Measurements from ENCODE around the gene MAN1C1.
"Not testable (repeated sequence)": the region's sequence is repeated elsewhere in the genome, so short reads cannot be mapped to it uniquely, and the experiment has no call there.

Gene MAN1C1

DNA sequence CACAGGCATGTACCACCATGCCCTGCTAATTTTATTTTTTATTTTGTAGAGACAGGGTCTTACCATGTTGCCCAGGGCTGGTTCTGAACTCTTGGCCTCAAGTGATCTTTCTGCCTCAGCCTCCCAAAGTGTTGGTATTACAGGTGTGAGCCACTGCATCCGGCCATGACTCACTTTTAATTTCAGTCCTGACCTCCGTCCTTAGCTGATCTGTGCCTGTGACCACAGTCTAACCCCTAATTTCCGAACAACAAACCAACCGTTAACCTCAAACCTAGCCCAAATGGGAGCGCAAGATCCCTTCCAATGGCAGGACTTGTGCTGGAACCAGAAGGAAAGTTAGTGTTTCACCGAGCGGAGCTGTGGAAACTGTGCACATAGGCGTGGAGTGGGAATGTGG lies 29.3 kb upstream of the MAN1C1 start:
- no peak for FAIRE-seq
- DNase-seq (ENCODE audit: insufficient read length) = no peak
- TF ChIP-seq TAF1 (IDR thresholded peaks at IDR 0.05; ENCODE audit: borderline replicate concordance, low read depth, low read length) = no peak
- no peak for TF ChIP-seq POLR2A (IDR thresholded peaks at IDR 0.05; ENCODE audit: low read depth, low read length)
- no peak for TF ChIP-seq POLR2AphosphoS5 (IDR thresholded peaks at IDR 0.05; ENCODE audit: low read depth, low read length)

DNA sequence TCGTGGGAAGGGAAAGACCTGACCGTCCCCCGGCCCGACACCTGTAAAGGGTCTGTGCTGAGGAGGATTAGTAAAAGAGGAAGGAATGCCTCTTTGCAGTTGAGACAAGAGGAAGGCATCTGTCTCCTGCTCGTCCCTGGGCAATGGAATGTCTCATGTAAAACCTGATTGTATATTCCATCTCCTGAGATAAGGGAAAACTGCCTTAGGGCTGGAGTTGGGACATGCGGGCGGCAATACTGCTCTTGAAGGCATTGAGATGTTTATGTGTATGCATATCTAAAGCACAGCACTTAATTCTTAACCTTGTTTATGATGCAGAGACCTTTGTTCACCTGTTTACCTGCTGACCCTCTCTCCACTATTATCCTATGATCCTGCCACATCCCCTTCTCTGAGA lies 28.4 kb upstream of the MAN1C1 start:
- not testable (repeated sequence) for FAIRE-seq; DNase-seq (ENCODE audit: insufficient read length)

DNA sequence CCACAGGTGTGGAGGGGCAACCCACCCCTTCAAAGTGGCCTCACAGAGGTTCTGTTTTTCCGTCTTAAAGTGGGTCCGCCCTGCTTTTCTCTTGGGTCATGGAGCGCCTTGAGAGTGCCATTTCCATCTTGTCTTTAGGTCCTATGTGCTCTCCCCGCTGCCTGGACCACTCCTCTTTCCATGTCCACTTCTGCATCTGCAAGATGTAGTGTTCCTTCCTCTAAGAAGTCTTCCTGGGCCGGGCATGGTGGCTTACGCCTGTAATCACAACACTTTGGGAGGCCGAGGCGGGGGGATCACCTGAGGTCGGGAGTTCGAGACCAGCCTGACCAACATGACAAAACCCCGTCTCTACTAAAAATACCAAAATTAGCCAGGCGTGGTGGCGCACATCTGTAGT lies 27.8 kb upstream of the MAN1C1 start:
- not testable (repeated sequence) for DNase-seq (ENCODE audit: insufficient read length); FAIRE-seq

DNA sequence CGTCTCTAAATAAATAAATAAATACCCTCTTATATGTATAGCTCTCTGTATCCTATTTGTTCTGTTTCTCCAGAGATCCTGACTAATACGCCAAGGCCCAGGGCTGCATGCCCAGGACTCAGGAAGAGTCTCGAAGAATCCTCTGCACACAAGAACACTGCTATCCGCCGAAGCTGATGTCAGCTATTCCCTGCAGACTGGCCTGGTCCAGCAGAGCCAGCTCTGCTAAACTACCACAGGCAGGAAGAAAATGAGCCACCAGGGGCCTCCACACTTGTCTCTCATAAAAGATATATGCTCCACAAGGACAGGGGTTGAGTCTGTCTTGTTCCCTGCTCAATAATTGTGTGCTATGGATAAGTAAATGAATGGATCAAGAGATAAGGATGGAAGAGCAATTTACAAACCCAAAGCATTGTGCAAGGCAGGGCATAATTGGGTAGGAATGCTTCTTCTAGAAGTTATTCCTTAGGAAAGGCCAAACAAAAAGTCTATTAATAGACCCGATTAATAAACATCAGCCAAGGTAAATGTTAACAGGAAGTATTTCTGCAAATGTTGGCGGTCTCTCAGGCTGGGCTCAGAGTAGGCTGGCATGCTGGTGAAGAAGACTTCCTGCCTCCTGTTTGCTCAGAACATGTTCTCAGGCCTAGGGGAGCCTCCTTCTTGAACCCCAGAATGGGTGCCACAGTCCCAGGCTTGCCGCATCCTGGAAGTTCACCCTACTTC lies 26.3 kb upstream of the MAN1C1 start:
- DNase-seq (ENCODE audit: insufficient read length) (no peak), FAIRE-seq (no peak)
- no peak for TF ChIP-seq POLR2AphosphoS5 (IDR thresholded peaks at IDR 0.05; ENCODE audit: low read depth, low read length)
- no peak for TF ChIP-seq TAF1 (IDR thresholded peaks at IDR 0.05; ENCODE audit: borderline replicate concordance, low read depth, low read length)
- no peak for TF ChIP-seq POLR2A (IDR thresholded peaks at IDR 0.05; ENCODE audit: low read depth, low read length)

DNA sequence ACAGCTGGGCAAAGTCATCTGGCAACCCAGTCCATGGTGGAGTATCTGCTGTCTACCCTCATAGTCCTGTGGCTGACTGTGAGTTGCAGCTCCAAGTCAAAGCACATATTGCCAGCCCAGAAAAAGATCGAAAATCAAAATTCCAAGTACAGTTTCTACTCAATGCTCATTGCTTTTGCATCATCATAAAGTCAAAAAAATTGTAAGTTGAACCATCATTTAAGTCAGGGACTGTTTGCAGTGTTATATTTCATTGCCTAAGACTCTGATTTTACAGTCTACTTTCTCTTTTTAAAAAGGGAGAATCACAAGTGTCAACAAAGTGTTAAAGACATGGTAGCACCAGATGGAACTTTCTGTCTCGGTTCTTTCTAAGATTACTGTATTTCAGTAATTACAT lies 22.7 kb upstream of the MAN1C1 start:
- FAIRE-seq = no peak
- no peak for TF ChIP-seq POLR2AphosphoS5 (IDR thresholded peaks at IDR 0.05; ENCODE audit: low read depth, low read length)
- no peak for TF ChIP-seq TAF1 (IDR thresholded peaks at IDR 0.05; ENCODE audit: borderline replicate concordance, low read depth, low read length)
- no peak for TF ChIP-seq POLR2A (IDR thresholded peaks at IDR 0.05; ENCODE audit: low read depth, low read length)
- DNase-seq (ENCODE audit: insufficient read length) = no peak

DNA sequence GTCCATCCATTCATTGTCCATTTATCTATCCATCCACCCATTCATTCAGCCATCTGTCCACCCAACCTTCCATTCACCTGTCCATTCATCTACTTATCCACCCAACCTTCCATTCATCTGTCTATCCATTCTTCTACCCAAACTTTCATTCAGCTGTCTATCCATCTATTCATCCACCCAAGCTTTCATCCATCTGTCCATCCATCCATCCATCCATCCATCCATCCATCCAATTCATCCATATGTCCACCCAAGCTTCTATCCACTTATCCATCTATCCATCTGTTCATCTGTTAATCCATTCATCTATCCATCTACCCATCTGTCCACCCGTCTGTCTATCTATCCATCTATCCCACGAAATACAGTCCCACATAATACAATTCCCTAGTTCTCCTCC lies 21.6 kb upstream of the MAN1C1 start:
- no peak for TF ChIP-seq POLR2AphosphoS5 (IDR thresholded peaks at IDR 0.05; ENCODE audit: low read depth, low read length)
- no peak for TF ChIP-seq TAF1 (IDR thresholded peaks at IDR 0.05; ENCODE audit: borderline replicate concordance, low read depth, low read length)
- no peak for TF ChIP-seq POLR2A (IDR thresholded peaks at IDR 0.05; ENCODE audit: low read depth, low read length)
- no peak for FAIRE-seq
- DNase-seq (ENCODE audit: insufficient read length) = no peak

DNA sequence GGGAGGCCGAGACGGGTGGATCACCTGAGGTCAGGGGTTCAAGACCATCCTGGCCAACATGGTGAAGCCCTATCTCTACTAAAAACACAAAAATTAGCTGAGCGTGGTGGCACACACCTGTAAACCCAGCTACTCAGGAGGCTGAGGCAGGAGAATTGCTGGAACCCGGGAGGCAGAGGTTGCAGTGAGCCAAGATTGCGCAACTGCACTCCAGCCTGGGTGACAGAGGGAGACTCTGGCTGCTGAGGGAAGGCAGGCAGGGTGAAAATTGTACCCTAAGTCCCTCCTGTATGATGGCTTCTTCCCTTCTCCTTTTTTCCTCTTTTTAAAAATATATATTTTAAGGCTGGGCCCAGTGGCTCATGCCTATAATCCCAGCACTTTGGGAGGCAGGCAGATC lies 19.9 kb upstream of the MAN1C1 start:
- DNase-seq (ENCODE audit: insufficient read length); FAIRE-seq: not testable (repeated sequence)

DNA sequence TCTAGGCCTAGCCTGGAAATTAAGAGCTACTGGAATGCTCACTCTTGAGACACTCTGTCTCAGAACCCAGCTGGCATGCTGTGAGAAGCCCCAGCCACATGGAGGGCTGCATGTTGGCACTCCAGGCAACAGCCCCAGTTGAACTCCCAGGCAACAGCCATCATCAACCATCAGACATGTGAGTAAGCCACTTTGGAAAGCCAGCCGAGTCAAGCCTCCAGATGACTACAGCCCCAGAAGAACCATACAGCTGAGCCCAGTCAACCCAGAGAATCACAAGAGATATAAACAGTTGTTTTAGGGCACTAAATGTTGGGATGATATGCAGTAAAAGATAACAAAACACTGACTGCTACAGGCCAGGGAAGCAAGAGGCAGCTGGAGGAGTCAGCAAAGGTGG lies 17.7 kb upstream of the MAN1C1 start:
- TF ChIP-seq TAF1 (IDR thresholded peaks at IDR 0.05; ENCODE audit: borderline replicate concordance, low read depth, low read length) (no peak), POLR2AphosphoS5 (IDR thresholded peaks at IDR 0.05; ENCODE audit: low read depth, low read length) (no peak), POLR2A (IDR thresholded peaks at IDR 0.05; ENCODE audit: low read depth, low read length) (no peak)
- DNase-seq (ENCODE audit: insufficient read length) (no peak), FAIRE-seq (no peak)

DNA sequence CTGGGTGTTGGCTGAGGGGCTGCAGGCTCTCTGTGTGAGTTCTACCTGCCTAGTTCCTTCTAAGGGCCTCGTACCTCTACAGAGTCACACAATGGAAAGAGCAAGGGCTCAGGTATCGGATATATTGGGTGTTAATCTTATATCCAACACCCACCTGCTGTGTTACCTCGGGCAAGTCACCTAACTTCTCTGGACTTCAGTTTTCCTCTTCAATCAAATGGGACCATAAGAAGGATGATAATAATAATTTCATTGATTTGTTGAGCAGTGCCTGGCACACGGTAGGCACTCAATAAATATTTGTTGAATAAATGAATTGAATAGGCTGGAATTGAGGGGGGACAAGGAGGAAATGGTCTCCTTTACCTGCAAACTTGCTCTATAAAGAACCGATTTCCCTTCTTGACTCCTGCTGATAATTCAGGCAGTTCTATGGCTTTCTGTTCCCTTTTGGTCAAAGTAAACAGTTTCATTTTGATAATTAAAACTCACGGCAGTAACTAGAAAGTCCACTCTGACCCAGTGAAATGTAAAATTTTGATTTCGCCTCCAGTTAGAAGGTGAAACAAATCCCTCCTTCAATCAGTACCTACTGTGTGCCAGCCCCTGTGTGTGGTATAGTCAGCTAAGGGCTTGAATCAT lies 16.5 kb upstream of the MAN1C1 start:
- DNase-seq (ENCODE audit: insufficient read length) (no peak), FAIRE-seq (peak; percentile 42)
- TF ChIP-seq POLR2A (IDR thresholded peaks at IDR 0.05; ENCODE audit: low read depth, low read length) (no peak), TAF1 (IDR thresholded peaks at IDR 0.05; ENCODE audit: borderline replicate concordance, low read depth, low read length) (no peak), POLR2AphosphoS5 (IDR thresholded peaks at IDR 0.05; ENCODE audit: low read depth, low read length) (no peak)

DNA sequence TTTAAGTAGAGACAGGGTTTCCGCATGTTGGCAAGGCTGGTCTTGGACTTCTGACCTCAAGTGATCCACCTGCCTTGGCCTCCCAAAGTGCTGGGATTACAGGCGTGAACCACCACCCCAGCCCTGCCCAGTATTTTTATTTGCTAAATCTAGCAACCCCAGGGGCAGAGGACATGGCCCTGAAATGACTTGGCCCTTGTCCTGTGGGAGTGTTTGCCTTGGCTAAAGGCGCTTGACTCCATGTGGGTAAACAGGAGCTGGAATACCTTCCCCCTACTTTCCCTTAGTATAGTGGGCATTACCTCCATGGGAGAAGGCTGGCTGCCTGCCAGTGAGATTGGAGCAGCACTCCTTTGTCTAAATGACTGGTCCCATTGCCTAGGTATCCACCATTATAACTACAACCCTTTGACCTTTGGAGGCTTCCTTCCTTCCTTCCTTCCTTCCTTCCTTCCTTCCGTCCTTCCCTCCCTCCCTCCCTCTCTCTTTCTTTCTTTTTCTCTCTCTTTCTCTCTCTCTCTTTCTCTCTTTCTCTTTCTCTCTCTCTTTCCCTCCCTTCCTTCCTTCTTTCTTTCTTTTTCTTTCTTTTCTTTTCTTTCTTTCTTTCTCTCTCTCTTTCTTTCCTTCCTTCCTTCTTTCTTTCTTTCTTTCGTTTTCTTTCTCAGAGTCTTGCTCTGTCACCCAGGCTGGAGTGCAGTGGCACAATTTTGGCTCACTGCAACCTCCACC lies 15.5 kb upstream of the MAN1C1 start:
- not testable (repeated sequence) for FAIRE-seq; DNase-seq (ENCODE audit: insufficient read length)

DNA sequence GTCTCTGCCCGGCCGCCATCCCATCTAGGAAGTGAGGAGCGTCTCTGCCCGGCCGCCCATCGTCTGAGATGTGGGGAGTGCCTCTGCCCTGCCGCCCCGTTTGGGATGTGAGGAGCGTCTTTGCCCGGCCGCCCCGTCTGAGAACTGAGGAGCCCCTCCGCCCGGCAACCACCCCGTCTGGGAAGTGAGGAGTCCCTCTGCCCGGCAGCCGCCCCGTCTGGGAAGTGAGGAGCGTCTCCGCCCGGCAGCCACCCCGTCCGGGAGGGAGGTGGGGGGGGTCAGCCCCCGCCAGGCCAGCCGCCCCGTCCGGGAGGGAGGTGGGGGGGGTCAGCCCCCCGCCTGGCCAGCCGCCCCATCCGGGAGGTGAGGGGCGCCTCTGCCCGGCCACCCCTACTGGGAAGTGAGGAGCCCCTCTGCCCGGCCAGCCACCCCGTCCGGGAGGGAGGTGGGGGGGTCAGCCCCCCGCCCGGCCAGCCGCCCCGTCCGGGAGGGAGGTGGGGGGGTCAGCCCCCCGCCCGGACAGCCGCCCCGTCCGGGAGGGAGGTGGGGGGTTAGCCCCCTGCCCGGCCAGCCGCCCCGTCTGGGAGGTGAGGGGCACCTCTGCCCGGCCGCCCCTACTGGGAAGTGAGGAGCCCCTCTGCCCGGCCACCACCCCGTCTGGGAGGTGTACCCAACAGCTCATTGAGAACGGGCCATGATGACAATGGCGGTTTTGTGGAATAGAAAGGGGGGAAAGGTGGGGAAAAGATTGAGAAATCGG lies 12.6 kb upstream of the MAN1C1 start:
- FAIRE-seq; DNase-seq (ENCODE audit: insufficient read length): not testable (repeated sequence)

DNA sequence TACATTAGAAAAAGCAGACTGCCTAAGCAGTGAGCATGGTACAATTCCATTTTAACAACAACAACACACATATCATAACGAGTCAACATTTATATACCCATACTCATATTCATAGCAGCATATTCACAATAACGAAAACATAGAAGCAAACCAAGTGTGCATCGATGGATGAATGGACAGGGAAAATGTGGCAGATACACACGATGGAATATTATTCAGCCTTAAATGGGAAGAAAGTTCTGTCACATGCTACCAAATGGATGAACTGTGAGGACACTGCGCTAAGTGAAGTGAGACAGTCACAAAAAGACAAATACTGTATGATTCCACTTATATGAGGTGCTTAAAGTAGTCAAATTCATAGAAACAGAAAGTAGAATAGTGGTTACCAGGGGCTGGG lies 9.5 kb upstream of the MAN1C1 start:
- FAIRE-seq (no peak), DNase-seq (ENCODE audit: insufficient read length) (no peak)
- TF ChIP-seq POLR2A (IDR thresholded peaks at IDR 0.05; ENCODE audit: low read depth, low read length) (no peak), POLR2AphosphoS5 (IDR thresholded peaks at IDR 0.05; ENCODE audit: low read depth, low read length) (no peak), TAF1 (IDR thresholded peaks at IDR 0.05; ENCODE audit: borderline replicate concordance, low read depth, low read length) (no peak)

Data from GM12892 (cell line).